RWPE2 (cell line): ENCODE data around the gene SP100.
"Not testable (repeated sequence)": the region's sequence is repeated elsewhere in the genome, so short reads cannot be mapped to it uniquely, and the experiment has no call there.

Experiments used
- ATAC-seq: fragments of 200-7000 bp; cut with Tn5 transposase; 3 replicates; pipeline ENCODE4 v1.9.1; 2021; ENCODE audit warnings: low read depth
- DNase-seq: peaks from one replicate; pipeline ENCODE4 v3.0.0-alpha.2; 2020; ENCODE audit warnings: low spot score
- H3K27ac ChIP-seq: fragments of 450-650 bp; 2 replicates; pipeline ENCODE4 v1.5.1; 2017; ENCODE audit warnings: mild to moderate bottlenecking; ENCODE audit not compliant: poor library complexity, severe bottlenecking
- H3K27me3 ChIP-seq: fragments of 250-450 bp; sonication (Bioruptor Pico); 2 replicates; pipeline ENCODE4 v1.5.1; 2021; ENCODE audit warnings: mild to moderate bottlenecking, moderate library complexity; ENCODE audit not compliant: insufficient read depth, poor library complexity, severe bottlenecking
- H3K36me3 ChIP-seq: fragments of 250-450 bp; sonication (Bioruptor Pico); 2 replicates; pipeline ENCODE4 v1.5.1; 2020; ENCODE audit warnings: low read depth, mild to moderate bottlenecking, moderate library complexity
- H3K4me1 ChIP-seq: fragments of 250-450 bp; sonication (Bioruptor Pico); 2 replicates; pipeline ENCODE4 v1.5.1; 2021; ENCODE audit warnings: mild to moderate bottlenecking, moderate library complexity; ENCODE audit not compliant: insufficient read depth, poor library complexity, severe bottlenecking
- H3K4me3 ChIP-seq: fragments of 250-450 bp; sonication (Bioruptor Pico); 2 replicates; pipeline ENCODE4 v1.5.1; 2021; ENCODE audit warnings: mild to moderate bottlenecking, moderate library complexity; ENCODE audit not compliant: severe bottlenecking
- H3K9me3 ChIP-seq: fragments of 250-450 bp; sonication (Bioruptor Pico); 2 replicates; pipeline ENCODE4 v1.5.1; 2021; ENCODE audit warnings: mild to moderate bottlenecking, moderate library complexity; ENCODE audit not compliant: severe bottlenecking
- CTCF ChIP-seq: fragments of 450-650 bp; IDR thresholded peaks from one replicate; pipeline ENCODE4 v1.5.1; 2017; ENCODE audit warnings: mild to moderate bottlenecking, moderate library complexity; ENCODE audit not compliant: poor library complexity, severe bottlenecking

The SP100 gene

GRCh38 chr2:230429513-230429912 lies 13.5 kb downstream of the SP100 start:
- Histone ChIP-seq H3K4me3 (no peak overlapping the region), H3K27ac (no peak overlapping the region), H3K9me3 (peaks cover 8% of the 10 kb centered on the region), H3K36me3 (peaks cover 39% of the 10 kb centered on the region), H3K27me3 (no peaks in the 10 kb centered on the region), H3K4me1 (peaks cover 5% of the 10 kb centered on the region)
- TF ChIP-seq CTCF: no peak
- no peak for DNase-seq
- ATAC-seq: no peak

- no peak for TF ChIP-seq CTCF
- DNase-seq: no peak
- H3K36me3 ChIP-seq: peaks cover 38% of the 10 kb centered on the region
- no peaks in the 10 kb centered on the region for H3K27me3 ChIP-seq
- no peak overlapping the region for H3K27ac ChIP-seq
- H3K9me3 ChIP-seq: peaks cover 9% of the 10 kb centered on the region
- peaks cover under 1% of the 10 kb centered on the region for H3K4me1 ChIP-seq
- no peak for ATAC-seq
- no peak overlapping the region for H3K4me3 ChIP-seq
Measured at GRCh38 chr2:230430957-230431910, 15.2 kb downstream of the SP100 start.

- DNase-seq (no peak), ATAC-seq (0 out of 3 replicates have a peak, but pooled peaks have one; percentile 25)
- Histone ChIP-seq H3K27me3 (no peaks in the 10 kb centered on the region), H3K9me3 (peaks cover 4% of the 10 kb centered on the region), H3K4me1 (peaks cover 5% of the 10 kb centered on the region), H3K4me3 (no peak overlapping the region), H3K36me3 (peaks cover 24% of the 10 kb centered on the region), H3K27ac (no peak overlapping the region)
- TF ChIP-seq CTCF: no peak
Measured at GRCh38 chr2:230434677-230435324, 18.8 kb downstream of the SP100 start.

GRCh38 chr2:230435431-230435830 lies 19.4 kb downstream of the SP100 start:
- H3K36me3 ChIP-seq: peaks cover 22% of the 10 kb centered on the region

GRCh38 chr2:230439121-230439520 lies 23.1 kb downstream of the SP100 start:
- H3K27me3 ChIP-seq, H3K27ac ChIP-seq, H3K4me1 ChIP-seq, DNase-seq, H3K4me3 ChIP-seq, H3K9me3 ChIP-seq, ATAC-seq: not testable (repeated sequence)
- H3K36me3 ChIP-seq: peaks cover 32% of the 10 kb centered on the region

More at GRCh38 chr2:230435431-230435830, 19.4 kb downstream of the SP100 start:
- Histone ChIP-seq H3K9me3 (peaks cover 4% of the 10 kb centered on the region), H3K27me3 (no peaks in the 10 kb centered on the region), H3K27ac (no peak overlapping the region), H3K4me1 (peaks cover 6% of the 10 kb centered on the region), H3K4me3 (no peak overlapping the region)
- DNase-seq (no peak), ATAC-seq (peak; percentile 40; the same call in 1 of the 3 replicates)
- TF ChIP-seq CTCF: no peak
